ENCODE results near the gene PCLAF.

- TF ChIP-seq, protein P1, sequence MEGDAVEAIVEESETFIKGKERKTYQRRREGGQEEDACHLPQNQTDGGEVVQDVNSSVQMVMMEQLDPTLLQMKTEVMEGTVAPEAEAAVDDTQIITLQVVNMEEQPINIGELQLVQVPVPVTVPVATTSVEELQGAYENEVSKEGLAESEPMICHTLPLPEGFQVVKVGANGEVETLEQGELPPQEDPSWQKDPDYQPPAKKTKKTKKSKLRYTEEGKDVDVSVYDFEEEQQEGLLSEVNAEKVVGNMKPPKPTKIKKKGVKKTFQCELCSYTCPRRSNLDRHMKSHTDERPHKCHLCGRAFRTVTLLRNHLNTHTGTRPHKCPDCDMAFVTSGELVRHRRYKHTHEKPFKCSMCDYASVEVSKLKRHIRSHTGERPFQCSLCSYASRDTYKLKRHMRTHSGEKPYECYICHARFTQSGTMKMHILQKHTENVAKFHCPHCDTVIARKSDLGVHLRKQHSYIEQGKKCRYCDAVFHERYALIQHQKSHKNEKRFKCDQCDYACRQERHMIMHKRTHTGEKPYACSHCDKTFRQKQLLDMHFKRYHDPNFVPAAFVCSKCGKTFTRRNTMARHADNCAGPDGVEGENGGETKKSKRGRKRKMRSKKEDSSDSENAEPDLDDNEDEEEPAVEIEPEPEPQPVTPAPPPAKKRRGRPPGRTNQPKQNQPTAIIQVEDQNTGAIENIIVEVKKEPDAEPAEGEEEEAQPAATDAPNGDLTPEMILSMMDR (IDR thresholded peaks at IDR 0.05): no peak
- TF ChIP-seq EZH2 (IDR thresholded peaks at IDR 0.05; ENCODE audit: borderline replicate concordance, insufficient read depth, low read depth, low read length, poor library complexity, severe bottlenecking): no peak
Observed at GRCh38 chr15:64426845-64427465, 45.7 kb upstream of the PCLAF start.

Data from B cell (primary cell).